Fibroblast of skin of right biceps (primary cell): ENCODE data around the gene MCM3.

Experiments
- DNase-seq: peaks from one replicate; pipeline ENCODE4 v3.0.0-alpha.2; 2013

MCM3 gene

GRCh38 chr6:52301326-52301725, 16.8 kb upstream of the MCM3 start:
- DNase-seq = no peak

DNA sequence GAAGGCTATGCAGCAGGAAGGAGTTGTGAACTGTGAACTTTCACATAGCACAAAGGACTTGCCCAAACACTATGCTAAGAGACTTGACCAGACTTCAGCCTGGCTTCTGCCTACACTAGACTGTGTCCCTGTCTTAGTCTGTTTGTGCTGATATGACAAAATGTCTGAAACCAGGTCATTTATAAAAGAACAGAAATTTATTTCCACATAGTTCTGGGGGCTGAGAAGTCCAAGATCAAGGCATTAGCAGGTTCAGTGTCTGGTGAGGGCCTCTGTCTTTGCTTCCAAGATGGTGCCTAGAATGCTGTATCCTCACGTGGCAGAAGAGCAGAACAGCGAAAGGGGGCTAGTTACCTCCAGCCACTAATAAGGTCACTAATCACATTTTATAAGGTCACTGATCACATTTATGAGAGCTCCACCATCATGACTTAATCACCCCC, 16.0 kb upstream of the MCM3 start:
- DNase-seq = no peak

- no peak for DNase-seq
These were observed 15.1 kb upstream of the MCM3 start for GRCh38 chr6:52299653-52300052.

DNA sequence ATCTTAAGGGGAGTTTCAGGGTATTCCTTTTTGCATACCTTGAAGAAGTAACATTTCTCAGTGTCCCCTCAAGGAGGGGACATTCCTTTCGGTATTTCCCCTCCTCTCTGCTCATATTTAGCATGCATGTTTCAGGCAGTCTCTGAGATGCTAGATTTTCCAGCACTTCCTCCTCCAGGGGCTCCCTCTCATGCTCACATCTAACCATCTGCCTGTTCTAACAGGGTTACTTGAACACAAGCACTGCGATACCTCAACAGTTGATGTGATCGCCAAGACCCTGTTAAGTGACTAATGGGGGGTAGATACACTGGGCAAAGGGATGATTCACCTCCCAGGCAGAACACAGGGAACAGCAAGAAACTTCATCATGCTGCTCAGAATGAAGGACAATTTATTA, 12.9 kb upstream of the MCM3 start:
- peak; percentile 12 for DNase-seq

DNA sequence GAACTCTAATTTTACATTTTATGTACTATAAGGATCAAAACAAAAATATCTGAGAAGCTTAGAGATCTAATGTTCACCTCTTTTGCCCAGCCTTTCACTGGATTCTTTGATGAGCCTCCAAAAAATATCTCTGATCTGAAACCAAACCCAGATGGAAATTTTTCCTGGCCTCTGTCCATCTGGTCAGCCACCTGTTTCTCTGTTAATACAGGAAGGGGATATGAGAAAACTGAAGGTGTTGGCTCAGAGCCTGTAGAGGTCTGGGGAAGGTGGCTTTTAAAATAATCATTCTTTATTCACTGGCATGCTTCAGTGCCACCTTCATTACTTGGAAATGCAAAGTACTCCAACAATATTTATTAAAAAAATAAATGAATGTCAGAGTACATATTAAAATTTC, 8.5 kb upstream of the MCM3 start:
- no peak for DNase-seq

DNA sequence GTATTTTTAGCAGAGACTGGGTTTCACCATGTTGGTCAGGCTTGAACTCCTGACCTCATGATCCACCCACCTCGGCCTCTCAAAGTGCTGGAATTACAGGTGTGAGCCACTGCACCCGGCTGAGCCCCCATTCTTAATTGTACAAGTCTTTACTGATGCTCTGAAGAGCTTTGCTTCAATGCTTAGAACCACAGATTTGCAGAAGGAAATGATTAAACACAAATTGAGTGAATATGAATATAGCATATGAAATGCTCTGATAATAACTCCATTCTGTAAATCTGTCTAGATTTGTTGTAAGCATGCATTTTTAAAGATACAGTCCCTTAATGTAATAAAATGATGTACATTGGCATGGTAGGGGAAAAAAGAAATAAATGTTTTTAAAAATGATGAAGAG, 4.3 kb upstream of the MCM3 start:
- DNase-seq = no peak

DNA sequence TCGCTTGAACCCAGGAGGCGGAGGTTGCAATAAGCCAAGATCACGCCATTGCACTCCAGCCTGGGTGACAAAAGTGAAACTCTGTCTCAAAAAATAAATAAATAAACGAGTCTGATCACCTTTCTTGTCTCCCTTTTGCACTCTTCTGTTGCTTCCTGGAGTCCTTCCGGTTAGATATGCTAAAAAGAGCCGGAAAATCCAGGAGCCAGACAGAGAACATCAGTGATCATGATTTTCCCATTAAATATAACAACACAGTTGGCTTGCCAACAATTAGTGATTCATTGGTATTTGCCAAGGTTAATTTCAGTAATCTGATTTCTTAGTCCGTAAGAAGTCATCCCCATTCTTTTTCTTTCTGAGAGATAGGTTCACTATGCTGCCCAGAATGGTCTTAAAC, 3.7 kb upstream of the MCM3 start:
- DNase-seq = no peak

DNA sequence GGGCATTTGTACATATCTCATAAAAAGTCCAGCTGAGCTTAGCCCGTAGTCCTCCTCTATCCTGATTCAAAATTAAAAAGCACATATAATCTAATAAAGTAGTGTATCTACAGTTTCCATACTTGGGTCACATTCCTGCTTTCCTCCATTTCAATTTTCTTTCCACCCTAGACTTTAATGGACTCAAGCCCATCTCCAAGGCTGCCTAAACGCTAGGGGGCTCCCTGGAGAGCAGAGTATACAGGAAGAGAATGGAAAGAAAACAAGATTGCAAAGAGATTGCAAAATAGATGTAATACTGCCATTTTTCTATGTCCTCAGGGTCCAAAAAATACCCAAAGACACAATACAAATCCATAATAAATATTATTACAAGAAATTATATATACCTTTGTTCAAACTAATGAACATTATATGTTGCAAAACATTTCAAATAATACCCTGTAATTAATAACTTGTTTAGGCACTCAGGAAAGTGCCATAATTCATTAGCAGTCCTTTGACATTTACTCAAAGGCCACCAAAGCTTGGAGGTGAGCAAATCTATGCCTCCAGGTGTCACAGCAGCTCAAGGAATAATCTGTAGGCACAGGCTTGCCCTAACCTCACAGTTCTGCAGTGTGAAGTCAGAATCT, 2.4 kb upstream of the MCM3 start:
- DNase-seq = peak; percentile 72

DNA sequence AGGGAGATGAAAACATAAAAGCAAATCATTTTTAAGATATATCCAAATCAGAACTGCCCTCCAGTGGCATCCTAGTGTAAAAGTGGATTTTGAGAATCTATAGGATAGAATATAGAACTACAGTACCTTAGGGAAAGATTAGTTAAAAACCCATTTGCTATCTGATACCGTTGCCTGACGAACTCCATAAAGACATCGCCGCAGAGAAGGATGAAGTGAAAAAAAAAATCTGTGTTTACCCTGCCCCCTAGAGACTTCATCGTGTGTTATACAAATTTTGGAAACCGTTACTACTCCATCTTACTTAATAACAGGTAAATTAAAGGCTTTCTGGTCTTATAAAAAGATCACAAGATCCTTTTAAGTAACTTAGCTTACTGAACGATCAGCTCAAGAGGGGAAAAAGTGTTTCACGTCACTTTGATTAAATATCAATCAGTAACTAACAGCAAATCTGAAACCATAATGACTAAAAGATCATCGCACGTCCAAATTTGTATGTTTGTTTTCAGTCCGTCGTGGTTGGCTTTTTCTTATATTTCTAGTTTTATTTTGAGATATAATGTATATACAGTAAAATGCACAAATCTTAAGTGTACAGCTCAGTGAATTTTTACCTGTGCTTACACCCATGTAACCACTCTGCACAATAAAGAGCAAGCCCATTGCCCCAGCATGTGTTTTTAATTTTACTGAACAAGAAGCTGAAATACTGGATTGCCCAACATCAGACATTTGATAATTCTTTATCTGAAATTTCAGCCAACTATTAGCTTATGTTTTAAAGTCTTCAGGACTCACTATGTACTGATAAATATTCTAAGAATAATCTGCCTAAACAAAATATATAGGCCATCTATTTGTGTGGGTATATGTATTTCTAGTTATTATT, 881 bp upstream of the MCM3 start:
- peak; percentile 24 for DNase-seq

- DNase-seq = peak; percentile 38
These were observed 447 bp downstream of the MCM3 start for GRCh38 chr6:52284131-52284459.

DNA sequence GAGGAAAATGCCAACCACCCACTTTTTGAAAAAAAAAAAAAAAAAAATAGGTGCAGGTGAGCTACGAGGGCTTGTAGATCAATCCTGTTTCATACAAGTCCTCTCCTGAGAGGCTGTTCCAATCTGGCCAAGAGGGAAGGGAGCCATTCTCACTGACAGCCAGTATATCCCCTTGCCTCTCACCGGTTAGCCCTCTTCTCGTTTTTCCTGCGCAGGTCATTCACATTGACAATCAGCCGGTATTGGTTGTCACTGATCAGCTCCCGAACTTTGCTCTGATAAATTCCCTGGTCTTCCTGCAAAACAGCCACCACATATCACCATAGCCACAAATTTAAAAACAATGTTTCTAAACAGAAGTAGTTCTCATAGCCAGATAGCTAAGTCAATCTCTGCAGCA, 1.4 kb downstream of the MCM3 start:
- DNase-seq = no peak

DNA sequence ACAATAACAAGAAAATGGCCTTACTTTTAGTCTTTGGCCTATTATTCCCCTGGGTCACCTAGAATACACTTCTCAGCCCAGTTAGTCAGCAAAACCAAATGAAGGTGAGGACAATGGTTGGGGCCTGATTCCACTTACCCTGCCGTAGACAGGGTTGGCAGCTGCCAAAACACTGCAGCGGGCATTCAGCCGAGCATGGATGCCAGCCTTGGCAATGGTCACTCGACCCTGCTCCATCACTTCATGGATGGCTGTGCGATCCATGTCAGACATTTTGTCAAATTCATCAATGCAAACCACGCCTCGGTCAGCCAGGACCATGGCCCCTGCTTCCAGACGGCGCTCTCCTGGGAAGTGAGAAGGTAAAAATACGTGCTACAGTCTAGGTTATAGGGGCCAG, 8.4 kb downstream of the MCM3 start:
- no peak for DNase-seq

- DNase-seq = no peak
These were observed 12.6 kb downstream of the MCM3 start for GRCh38 chr6:52271852-52272460.

- peak; percentile 62 for DNase-seq
These were observed 20.6 kb downstream of the MCM3 start for GRCh38 chr6:52263709-52264540.

- no peak for DNase-seq
These were observed 21.8 kb downstream of the MCM3 start for GRCh38 chr6:52262620-52263344.

GRCh38 chr6:52261229-52261628, 23.3 kb downstream of the MCM3 start:
- DNase-seq = peak; percentile 84

DNA sequence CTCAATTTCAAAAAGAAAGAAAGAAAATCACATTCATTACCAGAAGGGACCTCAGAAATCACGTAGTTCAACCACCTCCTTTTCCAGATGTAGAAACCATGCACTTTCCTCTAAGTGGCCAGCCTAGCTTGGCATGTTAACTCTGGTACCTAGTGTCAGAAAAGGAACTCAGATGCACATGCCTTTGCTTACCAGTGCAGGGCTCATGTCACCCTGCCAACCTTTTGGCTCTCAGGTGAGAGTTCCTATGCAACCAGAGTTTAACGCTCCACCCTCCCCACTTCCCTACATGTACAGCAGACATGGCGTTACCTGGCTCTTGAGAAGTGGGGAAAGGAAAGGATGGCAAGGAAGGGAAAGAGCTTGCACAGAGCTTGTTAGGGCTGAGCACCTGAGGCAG, 23.9 kb downstream of the MCM3 start:
- DNase-seq = no peak

- DNase-seq = no peak
These were observed 29.1 kb downstream of the MCM3 start for GRCh38 chr6:52255434-52255833.

GRCh38 chr6:52254731-52255378, 29.7 kb downstream of the MCM3 start:
- no peak for DNase-seq

GRCh38 chr6:52253494-52253893, 31.0 kb downstream of the MCM3 start:
- peak; percentile 46 for DNase-seq

DNA sequence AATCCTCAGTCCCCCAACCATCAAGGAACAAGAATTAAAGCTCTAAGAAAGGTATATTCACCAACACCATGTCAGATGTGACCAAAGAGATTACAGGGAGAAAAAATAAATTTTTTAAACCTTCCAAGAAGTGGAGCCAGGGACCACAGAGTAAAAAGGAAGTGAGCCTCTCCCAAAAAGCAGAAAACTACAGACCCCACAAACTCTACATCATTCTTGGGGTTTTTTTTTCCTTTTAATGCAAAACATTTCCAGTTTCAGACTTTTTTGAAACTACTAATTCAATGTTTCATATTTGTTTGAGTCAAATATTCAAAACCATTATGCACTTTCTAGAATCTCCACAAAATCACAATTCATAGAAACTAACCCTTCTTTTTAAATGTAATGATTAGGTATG, 33.4 kb downstream of the MCM3 start:
- DNase-seq = no peak

- no peak for DNase-seq
These were observed 35.5 kb downstream of the MCM3 start for GRCh38 chr6:52249078-52249477.
